Measurements from ENCODE around the gene PAX3.
A peak's percentile ranks its signal among the peaks of the same experiment; 100 is the strongest.

The PAX3 gene

DNA sequence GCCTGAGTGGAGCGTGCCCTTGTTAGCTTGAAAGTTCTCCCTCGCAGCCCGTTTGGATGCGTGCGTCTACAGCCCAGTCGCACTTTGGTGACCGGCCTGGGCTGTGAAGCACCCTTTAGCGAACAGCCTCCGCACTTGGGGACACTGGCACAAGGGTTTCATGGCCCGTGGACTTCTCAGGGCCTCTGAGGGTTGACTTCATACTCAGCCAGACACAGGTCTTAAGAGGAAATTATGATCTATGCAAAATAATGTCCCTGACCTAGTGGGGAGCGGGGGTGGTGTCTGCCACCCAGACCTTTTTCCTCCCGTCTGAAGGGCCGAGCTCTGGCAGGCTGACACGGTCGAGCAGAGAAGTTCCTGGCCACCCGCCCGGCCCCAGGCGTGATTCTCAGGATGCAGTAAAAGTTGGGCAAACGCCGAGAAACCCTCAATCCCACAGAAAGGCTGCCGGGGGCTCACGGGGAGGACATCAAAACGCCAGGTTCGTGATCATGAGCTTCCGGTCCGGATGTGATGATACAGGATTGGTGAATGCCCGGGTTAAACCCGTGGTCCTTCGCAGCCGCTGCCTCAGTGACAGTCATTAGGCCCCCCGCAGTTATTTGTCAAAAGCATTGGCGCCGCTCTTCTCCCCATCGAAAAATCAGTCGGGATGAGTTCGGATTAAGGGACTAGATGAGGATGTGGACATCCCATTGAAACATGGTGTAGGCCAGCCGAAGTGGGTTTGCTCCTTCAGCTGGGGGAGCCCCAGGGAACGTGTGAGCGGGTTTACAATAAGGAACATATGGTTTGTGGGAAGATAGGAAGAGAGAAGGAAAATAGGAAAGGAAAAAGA lies 3.6 kb upstream of the PAX3 start:
- Histone ChIP-seq H3K36me3 (ENCODE audit: insufficient read depth, low read depth, low read length) (no peaks in the 10 kb centered on the region), H3K4me3 (ENCODE audit: low read length) (no peak overlapping the region), H3K9ac (ENCODE audit: low read depth, low read length) (no peak overlapping the region)

DNA sequence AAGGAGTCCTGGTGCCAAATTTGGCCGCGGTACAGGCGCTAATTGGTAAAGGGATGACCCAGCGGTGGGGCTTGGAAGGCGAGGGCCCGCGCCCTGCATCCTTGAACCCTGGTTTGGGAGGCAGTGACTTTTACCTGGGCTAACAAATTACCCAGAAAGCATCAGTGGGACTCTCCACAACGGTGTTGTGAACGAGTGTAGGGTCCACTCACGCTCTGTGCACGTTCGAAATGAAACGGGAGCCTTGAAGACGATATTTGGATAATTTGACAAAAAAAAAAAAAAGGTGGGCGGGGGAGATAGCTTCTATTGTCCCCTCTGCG lies 3.0 kb upstream of the PAX3 start:
- Histone ChIP-seq H3K27me3 (ENCODE audit: insufficient read depth, low read length) (peaks cover 100% of the 10 kb centered on the region), H3K4me1 (ENCODE audit: insufficient read depth, low read length) (peaks cover 10% of the 10 kb centered on the region; the same call in 1 of the 2 replicates), H3K9me3 (ENCODE audit: insufficient read depth, low read depth, low read length) (peaks cover 6% of the 10 kb centered on the region; the same call in 1 of the 2 replicates), H3K36me3 (ENCODE audit: insufficient read depth, low read depth, low read length) (no peaks in the 10 kb centered on the region), H3K4me3 (ENCODE audit: low read length) (no peak overlapping the region), H3K27ac (ENCODE audit: low read length) (no peak overlapping the region), H3K9ac (ENCODE audit: low read depth, low read length) (no peak overlapping the region)

More for the DNA sequence above, 3.6 kb upstream of the PAX3 start:
- peaks cover 13% of the 10 kb centered on the region; the same call in 1 of the 2 replicates for H3K4me1 ChIP-seq (ENCODE audit: insufficient read depth, low read length)
- H3K27me3 ChIP-seq (ENCODE audit: insufficient read depth, low read length) = peaks cover 100% of the 10 kb centered on the region
- H3K9me3 ChIP-seq (ENCODE audit: insufficient read depth, low read depth, low read length) = peaks cover 3% of the 10 kb centered on the region; the same call in 1 of the 2 replicates
- H3K27ac ChIP-seq (ENCODE audit: low read length) = no peak overlapping the region

DNA sequence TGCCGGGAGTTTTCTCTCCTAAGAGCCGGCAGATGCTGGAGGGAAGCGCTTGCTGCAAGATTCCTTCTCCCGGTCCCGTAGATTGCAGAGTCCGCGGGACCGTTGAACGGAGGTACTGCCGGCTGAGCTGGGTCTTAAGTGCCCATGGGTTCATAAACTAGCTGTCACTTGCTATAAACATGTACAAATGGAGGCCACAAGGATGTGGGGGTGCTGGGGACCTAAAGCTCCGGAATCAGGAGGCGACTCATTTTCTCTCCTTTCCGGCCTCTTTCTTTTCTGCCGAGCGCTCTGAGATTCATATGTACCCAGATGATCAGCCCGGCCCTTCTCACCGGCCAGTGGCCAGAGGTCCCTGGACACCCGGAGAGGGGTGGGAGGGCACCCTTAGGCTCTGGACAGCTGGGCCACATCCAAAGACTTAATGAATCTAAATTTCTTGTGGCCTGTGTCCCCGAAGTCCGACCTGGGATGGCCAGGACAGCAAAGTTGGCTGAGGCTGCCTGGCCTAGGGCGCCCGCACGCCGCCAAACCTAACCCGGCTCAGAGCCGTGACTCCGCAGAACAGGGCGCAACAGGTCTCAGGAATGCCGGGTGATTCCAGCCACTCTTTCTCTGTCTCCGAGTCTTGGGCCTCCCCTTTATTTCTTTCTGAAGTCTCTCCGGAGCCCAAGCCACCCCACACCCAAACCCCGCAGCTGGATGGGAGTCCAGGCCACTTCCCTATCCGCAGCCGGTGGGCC lies 2.4 kb upstream of the PAX3 start:
- Histone ChIP-seq H3K9me3 (ENCODE audit: insufficient read depth, low read depth, low read length) (peaks cover 9% of the 10 kb centered on the region; the same call in 1 of the 2 replicates), H3K27ac (ENCODE audit: low read length) (no peak overlapping the region), H3K4me3 (ENCODE audit: low read length) (no peak overlapping the region), H3K36me3 (ENCODE audit: insufficient read depth, low read depth, low read length) (no peaks in the 10 kb centered on the region), H3K4me1 (ENCODE audit: insufficient read depth, low read length) (peaks cover 9% of the 10 kb centered on the region; the same call in 1 of the 2 replicates), H3K9ac (ENCODE audit: low read depth, low read length) (no peak overlapping the region), H3K27me3 (ENCODE audit: insufficient read depth, low read length) (peaks cover 100% of the 10 kb centered on the region)

- H3K27me3 ChIP-seq (ENCODE audit: insufficient read depth, low read length) = peaks cover 100% of the 10 kb centered on the region
- H3K9me3 ChIP-seq (ENCODE audit: insufficient read depth, low read depth, low read length) = peaks cover 9% of the 10 kb centered on the region; the same call in 1 of the 2 replicates
- H3K27ac ChIP-seq (ENCODE audit: low read length) = no peak overlapping the region
- no peak overlapping the region for H3K9ac ChIP-seq (ENCODE audit: low read depth, low read length)
- H3K4me3 ChIP-seq (ENCODE audit: low read length) = no peak overlapping the region; the same call in 1 of the 2 replicates
- H3K36me3 ChIP-seq (ENCODE audit: insufficient read depth, low read depth, low read length) = no peaks in the 10 kb centered on the region
- peaks cover 9% of the 10 kb centered on the region; the same call in 1 of the 2 replicates for H3K4me1 ChIP-seq (ENCODE audit: insufficient read depth, low read length)
These were observed 1.9 kb upstream of the PAX3 start for GRCh38 chr2:222300726-222301052.

DNA sequence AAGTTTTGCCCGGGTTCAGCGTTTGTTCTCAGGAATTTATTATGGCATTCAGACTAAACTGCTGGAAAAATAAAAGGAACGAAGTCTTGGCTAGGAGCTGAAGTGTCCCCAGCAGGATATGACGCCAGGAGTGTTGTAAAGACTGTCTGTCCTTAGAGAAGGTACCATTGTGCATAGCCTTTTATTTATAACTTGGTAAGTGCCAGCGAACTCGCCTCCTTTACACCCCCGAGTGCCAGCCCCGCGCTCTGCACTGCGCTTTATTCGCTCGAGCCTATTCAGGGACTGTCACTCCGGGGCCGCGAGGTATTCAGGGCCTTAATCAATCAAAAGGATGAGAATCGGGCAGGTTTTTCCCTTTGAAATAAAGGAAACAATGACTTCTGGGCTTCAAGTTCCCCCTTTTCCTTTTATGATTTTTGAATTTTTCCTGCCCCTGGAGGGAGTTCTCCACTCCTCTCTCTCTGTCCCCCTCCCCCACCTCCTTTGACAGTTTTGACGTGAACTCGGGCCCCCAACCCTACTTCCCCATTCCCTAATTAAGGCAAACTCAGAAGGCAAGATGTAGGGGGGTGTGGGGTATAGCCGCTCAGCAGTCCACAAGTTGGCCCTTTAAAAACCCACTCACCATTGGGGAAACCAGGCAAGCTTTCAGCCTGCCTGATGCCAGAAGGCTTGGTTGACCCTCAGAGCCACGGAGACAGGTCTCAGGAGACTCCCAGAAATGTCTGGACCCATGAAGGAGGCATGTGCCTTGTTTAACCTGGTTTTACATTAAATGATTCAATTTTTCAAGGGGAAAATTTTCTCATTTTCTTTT lies 1.3 kb upstream of the PAX3 start:
- H3K27ac ChIP-seq (ENCODE audit: low read length) = no peak overlapping the region
- no peaks in the 10 kb centered on the region for H3K36me3 ChIP-seq (ENCODE audit: insufficient read depth, low read depth, low read length)
- no peak overlapping the region for H3K9ac ChIP-seq (ENCODE audit: low read depth, low read length)
- H3K4me3 ChIP-seq (ENCODE audit: low read length) = peak overlapping the region; percentile 54; the same call in 1 of the 2 replicates
- peaks cover 100% of the 10 kb centered on the region for H3K27me3 ChIP-seq (ENCODE audit: insufficient read depth, low read length)
- peaks cover 9% of the 10 kb centered on the region; the same call in 1 of the 2 replicates for H3K4me1 ChIP-seq (ENCODE audit: insufficient read depth, low read length)
- H3K9me3 ChIP-seq (ENCODE audit: insufficient read depth, low read depth, low read length) = peaks cover 6% of the 10 kb centered on the region; the same call in 1 of the 2 replicates

DNA sequence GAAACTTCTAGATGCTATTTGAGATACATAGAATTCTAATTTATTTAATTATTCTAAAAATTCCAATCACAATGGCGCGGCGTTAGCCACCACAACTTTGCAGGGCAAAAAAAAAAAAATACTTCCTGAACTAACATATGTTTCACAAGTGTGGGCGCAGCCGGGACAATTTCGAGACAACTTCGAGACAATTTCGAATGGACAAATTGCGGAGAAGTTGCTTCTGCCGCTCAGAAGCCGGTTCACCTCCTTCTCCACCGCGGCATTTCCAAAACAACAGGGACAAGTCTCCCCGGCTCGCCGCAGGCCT lies 842 bp downstream of the PAX3 start:
- no peak overlapping the region; the same call in 1 of the 2 replicates for H3K9ac ChIP-seq (ENCODE audit: low read depth, low read length)
- peaks cover 100% of the 10 kb centered on the region for H3K27me3 ChIP-seq (ENCODE audit: insufficient read depth, low read length)
- peaks cover 9% of the 10 kb centered on the region for H3K4me1 ChIP-seq (ENCODE audit: insufficient read depth, low read length)

GRCh38 chr2:222297600-222297935 lies 1.2 kb downstream of the PAX3 start:
- H3K9me3 ChIP-seq (ENCODE audit: insufficient read depth, low read depth, low read length) = peaks cover 6% of the 10 kb centered on the region; the same call in 1 of the 2 replicates
- peaks cover 100% of the 10 kb centered on the region for H3K27me3 ChIP-seq (ENCODE audit: insufficient read depth, low read length)
- H3K27ac ChIP-seq (ENCODE audit: low read length) = no peak overlapping the region
- H3K4me3 ChIP-seq (ENCODE audit: low read length) = peak overlapping the region; percentile 54
- no peaks in the 10 kb centered on the region for H3K36me3 ChIP-seq (ENCODE audit: insufficient read depth, low read depth, low read length)
- peaks cover 9% of the 10 kb centered on the region for H3K4me1 ChIP-seq (ENCODE audit: insufficient read depth, low read length)
- peak overlapping the region; percentile 18; the same call in 1 of the 2 replicates for H3K9ac ChIP-seq (ENCODE audit: low read depth, low read length)

More for the DNA sequence above, 842 bp downstream of the PAX3 start:
- Histone ChIP-seq H3K9me3 (ENCODE audit: insufficient read depth, low read depth, low read length) (peaks cover 6% of the 10 kb centered on the region; the same call in 1 of the 2 replicates), H3K4me3 (ENCODE audit: low read length) (peak overlapping the region; percentile 54; the same call in 1 of the 2 replicates), H3K27ac (ENCODE audit: low read length) (no peak overlapping the region), H3K36me3 (ENCODE audit: insufficient read depth, low read depth, low read length) (no peaks in the 10 kb centered on the region)

DNA sequence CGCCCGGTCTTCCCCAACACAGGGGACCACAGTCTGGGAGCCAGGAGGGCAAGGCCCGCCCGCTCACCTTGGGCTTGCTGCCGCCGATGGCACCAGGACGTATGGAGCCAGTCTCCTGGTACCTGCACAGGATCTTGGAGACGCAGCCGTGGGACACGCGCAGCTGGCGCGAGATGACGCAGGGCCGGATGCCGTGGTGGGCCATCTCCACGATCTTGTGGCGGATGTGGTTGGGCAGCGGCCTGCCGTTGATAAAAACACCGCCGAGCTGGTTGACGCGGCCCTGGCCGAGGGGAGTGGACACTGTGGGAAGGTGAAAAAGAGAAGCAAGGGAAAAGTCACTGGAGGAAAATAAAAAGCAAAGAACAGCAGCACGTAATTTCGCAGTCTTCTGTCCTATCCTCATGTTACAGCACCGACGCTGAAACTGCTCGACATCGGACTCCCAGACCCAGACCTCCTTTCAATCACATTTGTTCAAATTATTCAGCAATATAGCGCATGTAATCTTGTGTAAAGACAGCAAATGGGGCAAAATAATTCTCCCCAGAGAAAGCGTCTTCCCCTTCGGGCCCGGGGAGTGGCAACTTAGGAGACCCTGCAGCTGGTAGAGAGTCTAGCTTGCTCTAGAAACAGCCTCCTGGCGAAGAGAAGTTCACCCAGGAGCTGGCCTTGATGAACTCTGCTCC lies 1.7 kb downstream of the PAX3 start:
- Histone ChIP-seq H3K4me1 (ENCODE audit: insufficient read depth, low read length) (peaks cover 9% of the 10 kb centered on the region), H3K27ac (ENCODE audit: low read length) (no peak overlapping the region), H3K27me3 (ENCODE audit: insufficient read depth, low read length) (peaks cover 100% of the 10 kb centered on the region), H3K36me3 (ENCODE audit: insufficient read depth, low read depth, low read length) (no peaks in the 10 kb centered on the region), H3K9ac (ENCODE audit: low read depth, low read length) (peak overlapping the region; percentile 18; the same call in 1 of the 2 replicates), H3K4me3 (ENCODE audit: low read length) (peak overlapping the region; percentile 54), H3K9me3 (ENCODE audit: insufficient read depth, low read depth, low read length) (peaks cover 6% of the 10 kb centered on the region; the same call in 1 of the 2 replicates)

GRCh38 chr2:222296311-222296741 lies 2.5 kb downstream of the PAX3 start:
- no peak overlapping the region for H3K27ac ChIP-seq (ENCODE audit: low read length)
- peaks cover 17% of the 10 kb centered on the region for H3K4me1 ChIP-seq (ENCODE audit: insufficient read depth, low read length)
- H3K27me3 ChIP-seq (ENCODE audit: insufficient read depth, low read length) = peaks cover 100% of the 10 kb centered on the region
- peak overlapping the region; percentile 54; the same call in 1 of the 2 replicates for H3K4me3 ChIP-seq (ENCODE audit: low read length)
- H3K9me3 ChIP-seq (ENCODE audit: insufficient read depth, low read depth, low read length) = peaks cover 6% of the 10 kb centered on the region; the same call in 1 of the 2 replicates
- H3K9ac ChIP-seq (ENCODE audit: low read depth, low read length) = no peak overlapping the region; the same call in 1 of the 2 replicates
- no peaks in the 10 kb centered on the region for H3K36me3 ChIP-seq (ENCODE audit: insufficient read depth, low read depth, low read length)

- H3K9me3 ChIP-seq (ENCODE audit: insufficient read depth, low read depth, low read length) = peaks cover 6% of the 10 kb centered on the region; the same call in 1 of the 2 replicates
- H3K9ac ChIP-seq (ENCODE audit: low read depth, low read length) = no peak overlapping the region
- no peak overlapping the region for H3K27ac ChIP-seq (ENCODE audit: low read length)
- H3K4me1 ChIP-seq (ENCODE audit: insufficient read depth, low read length) = peaks cover 13% of the 10 kb centered on the region
- H3K27me3 ChIP-seq (ENCODE audit: insufficient read depth, low read length) = peaks cover 100% of the 10 kb centered on the region
- no peaks in the 10 kb centered on the region for H3K36me3 ChIP-seq (ENCODE audit: insufficient read depth, low read depth, low read length)
- peak overlapping the region; percentile 54; the same call in 1 of the 2 replicates for H3K4me3 ChIP-seq (ENCODE audit: low read length)
These were observed 3.3 kb downstream of the PAX3 start for GRCh38 chr2:222295368-222296062.

All from iPS-20b (cell line).